GM21619 (cell line): Measurements from ENCODE around the gene RHOG.
"Not testable (repeated sequence)": the region's sequence is repeated elsewhere in the genome, so short reads cannot be mapped to it uniquely, and the experiment has no call there.

Source experiments
- ATAC-seq: cut with Tn5 transposase; IDR thresholded peaks from one replicate; pipeline ENCODE4 v1.9.1; 2021; ENCODE audit not compliant: unreplicated experiment

RHOG gene

GRCh38 chr11:3834664-3835461 lies 5.9 kb downstream of the RHOG start:
- ATAC-seq, result no peak

DNA sequence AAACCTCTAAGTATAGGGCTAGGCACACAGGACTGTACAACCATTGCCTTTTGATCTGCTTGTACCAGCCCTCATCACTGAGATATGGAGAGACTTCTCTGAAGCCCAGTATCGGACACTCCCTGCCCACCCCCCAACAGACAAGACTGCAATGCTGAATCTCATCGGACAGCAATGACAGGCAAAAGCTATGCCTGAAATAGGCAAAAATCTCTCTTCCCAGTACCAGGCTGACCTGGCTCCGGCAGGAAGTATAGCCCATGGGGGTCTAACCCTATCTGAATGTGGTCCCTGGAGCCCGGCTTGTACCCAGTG lies 6.5 kb downstream of the RHOG start:
- ATAC-seq, result no peak

DNA sequence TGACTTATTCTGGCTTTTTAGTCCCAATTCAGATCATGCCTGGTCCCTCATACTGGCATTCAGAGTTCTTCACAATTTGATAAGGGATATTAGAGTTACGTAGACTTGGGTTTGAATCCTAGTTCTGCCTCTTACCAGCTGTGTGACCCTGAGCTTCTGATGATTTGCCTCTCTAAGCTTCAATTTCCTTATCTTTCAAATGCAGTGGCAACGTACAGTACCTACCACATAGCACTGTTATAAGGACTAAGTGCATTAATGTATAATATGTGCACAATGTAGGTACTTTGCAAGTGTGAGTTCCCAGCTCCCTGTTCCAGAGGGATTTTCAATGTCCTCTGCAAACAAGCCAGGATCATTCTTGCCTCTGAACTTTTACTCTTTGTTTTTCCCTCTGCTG lies 7.3 kb downstream of the RHOG start:
- ATAC-seq, result no peak

DNA sequence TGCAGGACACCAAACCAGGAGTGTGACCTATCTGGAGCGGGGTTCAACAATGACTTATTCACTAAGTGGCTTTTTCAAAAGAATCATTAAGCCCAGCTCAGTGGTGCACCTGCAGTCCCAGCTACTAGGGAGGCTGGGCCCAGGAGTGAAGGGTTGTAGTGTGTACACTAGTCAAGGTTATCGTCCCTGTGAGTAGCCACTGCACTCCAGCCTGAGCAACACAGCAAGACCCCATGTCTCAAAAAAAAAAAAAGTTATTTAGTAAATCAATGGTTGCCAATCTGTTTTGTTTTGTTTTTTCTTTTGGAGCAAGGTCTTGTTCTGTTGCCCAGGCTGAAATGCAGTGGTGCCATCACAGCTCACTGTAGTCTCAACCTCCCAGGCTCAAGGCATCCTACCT lies 7.9 kb downstream of the RHOG start:
- no peak for ATAC-seq

DNA sequence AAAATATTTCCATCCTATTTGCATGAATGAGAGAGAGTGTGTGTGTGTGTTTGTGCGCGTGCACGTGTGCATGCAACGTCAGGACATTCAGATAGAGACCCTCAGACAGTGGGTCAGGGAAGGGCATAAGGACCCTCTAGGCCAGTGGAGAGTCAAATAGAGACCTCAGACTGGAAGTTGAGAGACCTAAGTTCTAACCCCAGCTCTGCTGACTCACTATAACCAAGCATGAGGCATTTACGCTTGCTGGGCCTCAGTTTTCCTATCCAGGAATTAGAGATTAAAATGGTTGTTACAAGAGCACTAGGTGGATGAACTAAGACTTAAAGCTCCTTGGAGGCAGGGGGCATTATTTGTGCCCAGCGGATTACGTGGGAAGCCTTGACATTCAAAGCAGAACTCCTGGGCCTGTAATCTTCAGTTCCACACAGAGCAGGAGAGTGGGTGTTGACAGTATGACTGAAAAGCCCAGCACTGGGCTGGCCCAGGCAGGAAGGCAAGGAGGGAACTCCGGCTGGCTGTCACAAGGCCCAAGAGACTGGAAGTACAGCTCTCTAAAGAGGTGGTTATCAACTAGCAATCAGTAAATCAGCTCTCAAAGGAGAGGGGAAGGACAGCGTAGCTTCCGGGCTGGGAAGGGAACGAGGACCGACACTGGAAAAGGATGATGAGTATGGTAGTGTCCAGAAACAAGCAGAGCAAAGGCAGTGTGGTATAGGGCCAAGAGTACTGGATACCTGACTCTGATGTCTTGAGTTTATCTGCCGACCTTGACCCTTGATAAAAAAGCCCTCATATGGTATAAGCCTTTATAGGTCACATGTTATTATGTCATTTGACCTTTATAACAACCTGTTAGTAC lies 9.2 kb downstream of the RHOG start:
- ATAC-seq, result no peak

DNA sequence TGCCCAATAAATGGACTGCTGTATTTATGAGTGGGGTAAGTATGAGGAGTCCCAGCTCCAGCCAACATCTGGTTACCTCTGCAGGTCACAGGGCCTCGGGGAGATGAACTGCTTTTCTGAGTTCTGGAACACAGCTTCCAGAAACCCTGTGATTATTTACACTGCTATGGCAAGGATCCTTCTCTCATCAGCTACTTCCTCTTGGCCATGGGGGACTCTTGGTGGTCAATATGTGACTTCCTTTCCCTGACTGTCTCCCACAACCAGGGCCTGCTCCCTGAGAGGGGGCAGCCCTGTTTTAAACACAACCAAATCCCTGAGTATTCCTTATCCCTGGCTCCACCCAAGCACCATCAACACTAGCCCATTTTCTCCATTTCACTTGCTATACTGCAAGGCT lies 10.0 kb downstream of the RHOG start:
- no peak for ATAC-seq

- no peak for ATAC-seq
These were observed 10.7 kb downstream of the RHOG start for GRCh38 chr11:3830088-3830487.

GRCh38 chr11:3827434-3828186 lies 13.1 kb downstream of the RHOG start:
- ATAC-seq, result no peak

- ATAC-seq, result no peak
These were observed 14.0 kb downstream of the RHOG start for GRCh38 chr11:3826721-3827120.

GRCh38 chr11:3825473-3826154 lies 15.1 kb downstream of the RHOG start:
- ATAC-seq, result no peak

GRCh38 chr11:3824714-3825472 lies 15.9 kb downstream of the RHOG start:
- peak; percentile 83 for ATAC-seq

GRCh38 chr11:3823762-3824506 lies 16.8 kb downstream of the RHOG start:
- ATAC-seq, result no peak

- ATAC-seq, result no peak
These were observed 17.5 kb downstream of the RHOG start for GRCh38 chr11:3823303-3823702.

GRCh38 chr11:3822312-3822711 lies 18.4 kb downstream of the RHOG start:
- no peak for ATAC-seq

- ATAC-seq, result no peak
These were observed 19.8 kb downstream of the RHOG start for GRCh38 chr11:3820971-3821370.

DNA sequence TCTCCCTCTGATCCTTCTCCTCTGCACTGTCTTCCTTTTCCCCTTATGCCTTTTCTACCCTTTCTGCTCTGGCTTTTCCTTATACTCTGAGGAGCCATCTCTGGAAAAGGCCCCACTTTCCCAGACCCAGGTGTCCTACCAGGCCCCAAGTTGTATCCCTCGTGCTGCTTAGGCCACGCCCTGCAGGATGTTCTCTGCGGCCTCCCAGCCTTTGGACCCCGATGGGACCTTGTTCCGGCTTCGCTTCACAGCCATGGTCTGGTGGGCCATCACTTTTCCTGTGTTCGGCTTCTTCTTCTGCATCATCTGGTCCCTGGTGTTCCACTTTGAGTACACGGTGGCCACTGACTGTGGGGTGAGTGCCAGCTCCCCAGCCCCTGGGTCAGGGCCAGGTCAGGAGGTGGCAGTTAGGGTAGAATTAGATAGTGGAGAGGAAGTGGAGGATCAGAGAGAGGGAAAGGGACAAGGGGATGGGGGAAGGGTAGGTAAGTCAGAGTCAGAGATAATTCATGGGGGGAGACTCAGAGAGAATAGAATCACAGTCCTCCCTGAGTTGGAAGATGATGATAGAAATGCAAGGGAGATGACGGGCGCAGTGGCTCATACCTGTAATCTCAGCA lies 23.5 kb downstream of the RHOG start:
- ATAC-seq, result no peak

DNA sequence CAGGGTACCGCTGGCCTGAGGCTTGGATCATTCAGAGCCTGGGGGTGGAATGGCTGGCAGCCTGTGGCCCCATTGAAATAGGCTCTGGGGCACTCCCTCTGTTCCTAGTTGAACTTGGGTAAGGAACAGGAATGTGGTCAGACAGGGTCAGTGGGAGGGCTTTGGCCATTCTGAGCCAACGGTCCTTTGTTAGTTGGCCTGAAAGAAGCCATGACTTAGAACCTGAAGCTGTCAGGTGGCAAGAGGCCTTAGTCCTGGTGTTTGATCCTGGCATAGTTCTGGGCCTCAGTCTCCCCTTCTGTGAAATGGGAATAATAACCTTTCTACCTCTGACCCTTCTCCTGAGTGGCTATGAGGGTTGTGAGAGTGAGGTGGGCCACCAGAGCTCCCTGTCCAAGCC lies 24.1 kb downstream of the RHOG start:
- ATAC-seq, result no peak

- no peak for ATAC-seq
These were observed 24.9 kb downstream of the RHOG start for GRCh38 chr11:3815845-3816244.

DNA sequence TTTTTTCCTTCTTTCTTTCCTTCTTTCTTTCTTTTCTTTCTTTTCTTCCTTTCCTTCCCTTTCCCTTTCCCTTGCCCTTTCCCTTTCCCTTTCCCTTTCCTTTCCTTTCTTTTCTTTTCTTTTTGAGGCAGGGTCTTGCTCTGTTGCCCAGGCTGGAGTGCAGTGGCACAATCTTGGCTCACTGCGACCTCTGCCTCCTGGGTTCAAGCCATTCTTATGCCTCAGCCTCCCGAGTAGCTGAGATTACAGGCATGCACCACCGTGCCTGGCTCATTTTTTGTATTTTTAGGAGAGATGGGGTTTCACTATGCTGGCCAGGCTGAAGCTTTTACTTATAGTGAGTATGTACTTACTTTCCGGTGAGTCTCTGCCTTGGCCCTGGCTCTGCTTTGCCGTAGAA lies 25.9 kb downstream of the RHOG start:
- ATAC-seq, result not testable (repeated sequence)
